CD4-positive, alpha-beta T cell treated with Interleukin-15 for 1 hour (primary cell): ENCODE data around the gene SRMS.

ENCODE experiments used
- DNase-seq: peaks from one replicate; pipeline ENCODE4 v3.0.0-alpha.2; 2020

The SRMS gene

GRCh38 chr20:63551068-63551467, 3.5 kb upstream of the SRMS start:
- no peak for DNase-seq

GRCh38 chr20:63549679-63550282, 2.2 kb upstream of the SRMS start:
- DNase-seq: no peak

GRCh38 chr20:63549019-63549418, 1.5 kb upstream of the SRMS start:
- DNase-seq: no peak

- DNase-seq: no peak
Measured at GRCh38 chr20:63548542-63548941, 993 bp upstream of the SRMS start.

- no peak for DNase-seq
Measured at GRCh38 chr20:63546956-63547724, 409 bp downstream of the SRMS start.

GRCh38 chr20:63546256-63546955, 1.1 kb downstream of the SRMS start:
- no peak for DNase-seq

GRCh38 chr20:63545814-63546213, 1.7 kb downstream of the SRMS start:
- DNase-seq: no peak

GRCh38 chr20:63544958-63545516, 2.5 kb downstream of the SRMS start:
- DNase-seq: no peak

- DNase-seq: no peak
Measured at GRCh38 chr20:63544241-63544957, 3.1 kb downstream of the SRMS start.

GRCh38 chr20:63543733-63544132, 3.8 kb downstream of the SRMS start:
- no peak for DNase-seq

- DNase-seq: no peak
Measured at GRCh38 chr20:63543131-63543530, 4.4 kb downstream of the SRMS start.

- DNase-seq: peak; percentile 46
Measured at GRCh38 chr20:63542696-63543095, 4.9 kb downstream of the SRMS start.

GRCh38 chr20:63542031-63542559, 5.5 kb downstream of the SRMS start:
- no peak for DNase-seq

GRCh38 chr20:63541371-63541770, 6.2 kb downstream of the SRMS start:
- no peak for DNase-seq

GRCh38 chr20:63540417-63541186, 6.9 kb downstream of the SRMS start:
- DNase-seq: no peak

- no peak for DNase-seq
Measured at GRCh38 chr20:63539441-63540370, 7.8 kb downstream of the SRMS start.

GRCh38 chr20:63539092-63539430, 8.5 kb downstream of the SRMS start:
- no peak for DNase-seq

GRCh38 chr20:63538204-63539091, 9.1 kb downstream of the SRMS start:
- DNase-seq: peak; percentile 59

- DNase-seq: peak; percentile 97
Measured at GRCh38 chr20:63537525-63538203, 9.9 kb downstream of the SRMS start.
